Fibroblast of villous mesenchyme (primary cell): ENCODE data around the gene PALLD. TPM values are rescaled to one million over a fixed set of nuclear protein-coding genes. Genes with fewer than 3 reads are reported as not detected.

Source experiments
- DNase-seq: peaks from one replicate; pipeline ENCODE4 v3.0.0-alpha.2; 2010; ENCODE audit warnings: low read depth
- H3K4me3 ChIP-seq: 2 replicates; pipeline ENCODE4 v1.5.1; 2011; ENCODE audit warnings: low read depth, mild to moderate bottlenecking, low read length
- CTCF ChIP-seq: IDR thresholded peaks from 2 replicates; pipeline ENCODE4 v1.5.1; 2012; ENCODE audit warnings: low read depth, mild to moderate bottlenecking, low read length; ENCODE audit not compliant: insufficient read depth
- total RNA-seq: library from RNA; depleted of rRNA; stranded (reverse); fragments of >200 nt; gene quantifications from 2 replicates; pipeline ENCODE4 v1.2.3, GENCODE V29; 2012

Gene PALLD
- total RNA-seq, 1 donor, result 188 TPM

- DNase-seq, result peak; percentile 93
- H3K4me3 ChIP-seq, result no peak overlapping the region
- no peak for TF ChIP-seq CTCF
Measured at GRCh38 chr4:168524006-168524405, 27.2 kb downstream of the PALLD start.

DNA sequence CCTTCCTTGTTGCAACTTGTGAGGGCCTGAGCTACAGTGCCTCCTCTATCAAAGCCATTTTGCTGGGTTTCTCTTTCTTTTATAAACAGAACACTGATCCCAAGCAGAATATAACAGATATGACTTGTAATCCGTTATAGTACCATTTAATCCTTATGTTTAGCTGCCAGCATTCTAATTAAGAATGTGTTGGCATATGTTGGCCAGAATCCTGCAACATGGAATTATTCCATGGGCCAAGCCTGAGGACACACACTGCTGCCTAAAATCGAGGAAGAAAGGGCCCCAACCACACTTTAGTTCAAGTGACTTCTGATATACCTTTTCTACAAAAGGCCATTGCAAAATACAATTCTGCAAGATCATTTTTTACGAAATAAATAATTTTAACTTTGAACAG is 28.0 kb downstream of the PALLD start:
- no peak for TF ChIP-seq CTCF
- peak; percentile 41 for DNase-seq
- H3K4me3 ChIP-seq, result no peak overlapping the region

- no peak overlapping the region for H3K4me3 ChIP-seq
- no peak for TF ChIP-seq CTCF
- no peak for DNase-seq
Measured at GRCh38 chr4:168527560-168527959, 30.7 kb downstream of the PALLD start.

DNA sequence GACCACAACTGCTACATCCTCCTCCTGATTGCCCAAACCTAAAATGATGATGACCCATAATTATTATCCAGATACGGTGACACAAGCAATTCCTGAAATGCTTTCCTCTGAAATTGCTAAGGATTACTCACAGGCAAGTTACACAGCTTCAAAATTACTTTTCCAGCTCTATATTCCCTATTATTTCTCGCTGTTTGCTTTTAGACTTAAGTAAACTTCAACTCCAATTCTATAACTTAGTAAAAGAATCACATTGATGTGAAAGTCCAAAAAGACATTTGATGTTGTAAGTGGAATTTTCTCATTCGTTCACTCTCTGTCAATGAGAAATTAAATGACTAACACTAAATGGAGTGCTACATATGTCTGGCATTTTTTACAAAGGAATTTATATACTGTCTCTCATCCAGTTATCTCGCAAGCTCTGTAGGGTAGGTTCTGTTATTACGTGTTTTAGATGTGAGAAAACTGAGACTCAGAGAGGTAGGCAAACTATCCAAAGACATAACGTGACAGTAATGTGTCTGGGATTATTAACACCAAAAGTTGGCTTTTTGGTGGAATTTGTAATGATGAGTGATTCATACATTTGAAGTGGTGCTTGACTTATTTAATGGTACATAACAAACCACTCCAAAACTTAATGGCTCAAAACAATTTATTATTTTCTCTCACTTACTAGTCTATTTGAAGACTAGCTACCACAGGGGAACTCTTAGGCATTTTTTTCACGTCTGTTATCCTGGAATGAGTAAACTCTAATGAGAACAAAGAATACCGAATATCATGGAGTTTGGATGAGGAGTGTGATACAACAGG is 31.5 kb downstream of the PALLD start:
- no peak for TF ChIP-seq CTCF
- H3K4me3 ChIP-seq, result no peak overlapping the region

GRCh38 chr4:168529257-168529656 is 32.4 kb downstream of the PALLD start:
- H3K4me3 ChIP-seq, result no peak overlapping the region
- no peak for DNase-seq
- TF ChIP-seq CTCF, result no peak

More for the DNA sequence above, 31.5 kb downstream of the PALLD start:
- DNase-seq, result no peak

DNA sequence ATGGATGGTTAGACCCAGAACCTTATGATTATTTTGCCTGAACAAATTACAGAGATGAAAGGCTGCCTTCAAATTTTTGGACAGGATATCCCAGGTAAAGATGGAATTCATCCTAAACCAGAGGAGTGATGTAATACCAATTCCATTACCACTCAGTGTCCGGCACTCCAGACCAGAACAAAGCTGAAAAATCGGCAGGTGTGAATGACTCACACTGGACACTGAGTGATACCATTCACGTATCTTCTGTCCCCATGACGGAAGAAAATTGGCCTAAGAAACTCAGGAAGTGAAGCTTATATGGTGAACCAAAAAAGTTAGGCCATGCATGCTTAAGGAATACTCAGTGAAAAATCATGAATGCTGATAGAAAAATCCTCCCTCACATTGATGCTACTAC is 34.5 kb downstream of the PALLD start:
- TF ChIP-seq CTCF, result no peak
- DNase-seq, result no peak
- H3K4me3 ChIP-seq, result no peak overlapping the region

DNA sequence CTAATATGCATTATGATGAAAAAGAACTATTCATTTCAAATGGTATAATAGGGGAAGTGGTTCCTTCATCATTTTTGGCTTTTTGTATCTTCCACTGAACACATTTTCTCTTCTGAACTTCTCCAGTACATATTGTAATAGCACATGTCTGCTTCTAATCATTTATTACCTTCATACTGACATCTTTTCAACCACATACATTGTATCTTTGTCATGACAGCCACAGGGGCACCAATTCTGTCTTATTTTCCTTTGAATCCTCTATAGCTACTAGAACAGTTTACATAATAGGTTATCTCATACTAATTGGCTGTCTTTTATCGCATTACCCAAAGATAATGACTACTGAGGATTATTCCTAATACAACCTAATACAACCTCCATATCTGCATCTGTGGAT is 37.7 kb downstream of the PALLD start:
- H3K4me3 ChIP-seq, result no peak overlapping the region
- DNase-seq, result no peak
- no peak for TF ChIP-seq CTCF
